ENCODE data around the gene PDCD7.
"Not testable (repeated sequence)": the region's sequence is repeated elsewhere in the genome, so short reads cannot be mapped to it uniquely, and the experiment has no call there.

PDCD7 gene

DNA sequence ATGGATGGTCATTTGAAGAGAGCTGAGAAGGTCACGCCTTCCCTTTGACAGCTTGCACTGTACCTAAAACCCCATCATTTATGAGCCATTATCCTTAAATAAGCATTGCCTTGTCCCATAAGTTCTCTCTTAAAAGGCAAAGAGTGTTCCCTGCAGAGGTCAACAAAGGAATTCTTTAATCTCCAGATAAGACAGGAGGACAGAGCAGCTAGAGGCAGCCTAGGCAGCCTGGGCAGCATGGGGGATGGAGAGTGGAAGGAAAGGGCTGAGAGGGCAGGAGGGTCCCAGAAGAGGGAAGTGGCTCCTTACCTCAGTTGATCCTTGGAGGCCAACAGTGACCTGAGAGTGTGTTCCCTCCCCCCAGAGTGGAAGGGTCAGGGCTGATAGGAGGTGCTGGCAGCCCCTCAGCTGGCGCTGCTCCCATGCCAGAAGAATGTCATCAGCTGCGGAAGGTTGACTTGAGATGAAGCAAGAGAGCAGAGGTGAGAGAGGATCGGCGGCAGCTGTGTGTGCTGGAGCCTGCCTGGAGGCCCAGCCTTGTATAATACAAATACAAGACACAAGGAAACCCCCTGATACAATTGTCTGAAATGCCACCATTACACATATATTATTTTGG, 44.3 kb downstream of the PDCD7 start:
- DNase-seq: no peak

DNA sequence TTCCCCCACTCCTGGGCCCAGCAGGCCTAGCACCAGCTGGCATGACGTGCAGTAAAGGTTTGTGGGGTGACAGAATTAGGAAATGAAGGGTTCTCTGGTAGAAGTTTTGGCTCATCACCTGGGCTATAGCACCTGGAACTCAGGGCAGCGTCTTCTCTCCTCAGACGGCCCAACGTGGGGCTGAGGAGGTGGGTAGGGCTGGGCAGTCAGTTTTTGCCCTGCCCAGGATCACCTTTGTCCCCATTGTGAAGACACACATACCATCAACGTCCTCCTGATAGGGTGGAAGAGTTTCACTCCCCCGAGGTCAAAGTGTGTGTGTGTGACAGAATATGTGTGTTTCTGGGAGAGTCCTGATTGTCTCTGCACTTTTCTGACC, 45.0 kb downstream of the PDCD7 start:
- DNase-seq: no peak

DNA sequence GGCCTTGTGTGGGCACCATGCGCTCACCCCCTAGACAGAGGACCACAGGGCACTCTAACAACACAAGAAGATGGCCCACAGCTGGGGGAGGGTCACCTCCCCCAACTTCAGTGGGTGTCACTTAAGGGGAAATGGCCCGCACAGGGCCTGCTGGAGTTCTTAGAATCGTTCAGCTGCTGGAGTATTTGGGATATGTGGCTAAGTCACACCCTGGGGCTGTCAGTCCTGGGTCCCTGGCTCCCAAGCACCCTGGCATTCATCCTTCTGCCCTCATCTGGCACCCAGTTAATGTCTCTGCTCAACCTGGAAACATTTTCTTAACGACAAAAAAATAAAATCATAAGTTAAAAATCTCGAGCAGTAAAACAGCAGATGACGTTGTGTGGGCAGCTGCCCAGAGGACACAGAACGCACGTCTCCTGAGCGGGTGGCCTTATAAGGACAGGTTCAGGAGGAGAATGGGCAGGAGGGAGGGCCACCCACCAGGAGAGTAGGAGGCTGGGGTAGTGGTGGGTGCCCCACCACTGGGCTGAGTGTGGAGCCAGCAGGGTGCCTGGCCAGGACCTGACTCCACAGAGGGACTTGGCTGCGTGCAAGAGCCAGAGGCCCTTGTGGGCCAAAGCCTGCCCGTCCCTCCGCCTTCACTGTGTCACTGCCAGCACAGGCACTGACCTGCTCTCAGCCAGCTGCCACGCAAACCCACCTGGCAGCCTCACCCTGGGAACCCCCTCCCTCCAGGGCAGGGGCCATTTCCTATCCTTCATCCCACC, 45.5 kb downstream of the PDCD7 start:
- DNase-seq: no peak

DNA sequence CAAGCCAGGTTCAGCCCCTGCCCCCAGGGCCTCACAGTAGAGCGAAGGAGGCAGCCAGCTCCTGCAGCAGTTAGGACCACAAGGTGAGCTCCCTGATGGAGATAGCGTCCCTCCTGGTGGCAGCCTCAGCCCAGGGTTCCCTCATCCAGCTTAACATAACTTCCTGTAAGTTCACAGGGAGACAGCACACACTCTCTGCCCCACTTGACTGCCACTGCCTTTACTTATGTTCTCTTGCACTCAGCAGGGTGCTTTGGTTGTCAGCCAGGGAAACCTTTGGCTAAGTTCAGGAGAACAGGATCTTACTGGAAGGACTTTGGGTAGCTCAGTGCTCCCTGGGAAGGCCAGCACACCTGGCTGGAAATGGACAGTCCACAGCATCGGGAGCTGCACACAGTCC, 46.2 kb downstream of the PDCD7 start:
- no peak for DNase-seq

DNA sequence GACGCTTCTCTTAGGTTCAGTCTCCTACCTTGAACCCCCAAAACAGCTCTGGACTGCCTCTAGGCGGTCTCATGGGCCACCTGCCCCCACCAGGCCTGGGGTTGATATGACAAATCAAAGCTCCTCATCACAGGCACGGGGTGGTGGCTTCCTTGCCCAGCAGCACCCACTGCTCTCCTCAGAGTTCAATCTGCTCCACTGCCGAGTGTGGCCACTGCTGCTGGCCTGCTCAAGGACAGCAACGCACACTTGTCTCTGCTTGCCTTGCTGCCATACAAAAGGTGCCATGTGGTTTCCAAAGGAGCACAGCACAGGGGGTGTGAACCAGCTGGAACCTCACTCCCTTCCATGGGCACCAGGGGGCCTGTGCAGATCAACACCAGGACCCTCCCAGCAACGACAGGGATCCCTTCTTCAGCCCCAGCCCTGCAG, 46.9 kb downstream of the PDCD7 start:
- no peak for DNase-seq

DNA sequence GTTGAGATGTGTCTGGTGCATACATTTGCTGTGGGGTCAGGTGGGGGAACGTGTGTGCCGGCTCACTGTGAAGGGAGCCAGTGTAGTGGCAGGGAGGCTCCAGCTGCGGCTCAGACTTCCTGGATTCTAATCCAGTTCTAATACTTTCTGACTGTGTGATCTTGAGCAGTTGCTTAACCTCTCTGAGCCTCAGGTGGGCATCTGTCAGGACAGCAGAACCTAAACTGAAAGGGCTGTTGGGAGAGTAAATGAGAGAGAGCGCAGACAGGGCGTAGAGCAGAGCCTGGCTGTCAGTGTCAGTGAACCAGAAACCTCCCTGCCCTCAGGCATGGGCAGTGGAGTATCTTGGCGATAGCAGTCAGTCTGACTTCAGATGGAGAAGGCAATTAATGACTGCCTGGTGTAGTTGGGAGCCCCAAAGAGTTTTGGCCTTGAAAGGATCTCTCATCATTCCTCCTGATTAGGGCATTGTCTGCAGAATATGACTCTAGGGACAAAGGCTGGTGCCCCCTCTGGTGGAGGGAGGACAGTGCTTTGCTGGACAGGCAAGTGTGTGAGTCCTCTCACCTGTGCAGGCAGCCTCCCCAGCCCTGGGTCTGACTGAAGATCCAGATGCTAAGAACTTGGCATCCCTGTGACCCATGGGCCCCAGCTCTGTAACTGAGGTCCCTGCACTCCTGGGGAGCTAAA, 47.5 kb downstream of the PDCD7 start:
- no peak for DNase-seq

DNA sequence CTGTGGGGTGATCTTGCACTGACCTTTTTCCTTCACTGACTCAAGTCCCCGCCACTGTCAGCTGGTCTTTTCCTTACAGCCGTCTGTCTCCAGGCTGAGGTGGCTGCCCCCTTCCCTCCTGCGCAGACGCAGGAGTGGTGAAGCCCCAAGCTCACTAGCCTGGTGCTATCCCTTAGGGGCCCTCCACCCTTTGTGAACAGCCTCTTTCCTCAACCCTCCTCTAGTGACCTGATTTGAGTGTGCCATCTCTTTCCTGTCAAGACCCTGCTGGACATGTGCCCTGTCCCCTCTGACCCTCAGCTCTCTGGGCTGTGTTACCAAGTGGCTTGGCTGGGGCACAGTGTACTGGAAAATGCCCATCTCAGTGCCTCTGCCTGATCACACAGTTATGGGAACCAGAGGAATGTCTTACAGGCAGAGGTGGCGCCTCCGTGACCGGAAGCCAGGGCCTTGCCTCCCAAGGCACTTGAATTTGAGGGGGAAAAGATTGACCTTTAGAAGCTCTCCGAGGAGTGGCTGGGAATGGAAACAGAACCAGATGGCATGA, 48.3 kb downstream of the PDCD7 start:
- DNase-seq: no peak

DNA sequence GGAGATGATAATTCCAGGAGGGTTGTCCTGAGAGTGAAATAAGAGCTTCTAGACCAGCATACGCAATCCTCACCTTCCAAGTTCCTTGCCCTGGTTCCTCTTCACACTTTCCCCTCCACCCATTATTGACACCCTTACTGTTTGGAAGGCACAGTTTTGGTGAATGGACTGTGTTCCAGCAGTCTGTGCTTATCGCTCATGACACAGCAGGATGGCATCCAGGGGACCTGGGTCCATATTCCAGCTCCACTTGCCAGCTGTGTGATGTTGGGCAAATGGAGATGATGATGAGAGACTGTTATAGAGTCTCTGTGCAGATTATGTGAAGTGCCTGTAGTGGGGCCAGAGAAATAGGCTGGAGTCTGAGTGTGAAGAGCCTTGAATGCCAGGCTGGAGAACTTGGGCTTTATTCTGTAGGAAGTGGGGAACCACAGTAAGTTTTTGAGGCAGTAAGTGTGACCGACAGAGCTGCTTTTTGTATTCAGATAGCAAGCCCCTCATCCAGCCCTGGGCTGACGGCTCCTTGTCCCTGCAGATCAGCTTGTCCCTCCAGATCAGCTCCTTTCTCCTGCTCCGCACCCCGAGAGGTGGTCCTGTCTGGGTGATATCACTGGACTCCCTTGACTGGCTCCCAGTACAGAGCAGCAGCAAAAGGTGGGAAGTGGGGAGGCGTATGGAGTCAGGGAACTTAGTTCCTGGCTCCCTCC, 49.0 kb downstream of the PDCD7 start:
- DNase-seq: no peak

DNA sequence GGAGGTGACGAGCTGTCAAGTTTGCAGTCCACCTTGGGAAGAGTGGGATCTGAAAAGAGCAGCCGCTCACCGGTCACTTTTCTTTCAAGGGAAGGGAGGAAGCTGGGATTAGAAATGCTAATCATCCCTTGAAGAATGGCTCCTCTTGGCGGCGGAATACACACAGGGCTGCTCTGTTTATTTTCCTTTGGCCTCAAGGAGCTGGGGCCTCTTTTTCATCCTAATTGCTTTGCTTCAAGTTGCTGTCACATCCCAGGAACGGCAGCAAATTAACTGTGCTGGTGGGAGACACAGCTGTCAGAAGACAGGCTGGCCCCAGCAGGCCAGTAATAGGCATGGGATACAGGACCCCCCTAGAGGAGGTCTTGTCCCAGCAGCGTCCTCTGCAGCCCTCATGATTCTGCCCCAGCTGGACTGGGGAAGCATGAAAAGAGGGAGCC, 50.3 kb downstream of the PDCD7 start:
- DNase-seq: no peak

DNA sequence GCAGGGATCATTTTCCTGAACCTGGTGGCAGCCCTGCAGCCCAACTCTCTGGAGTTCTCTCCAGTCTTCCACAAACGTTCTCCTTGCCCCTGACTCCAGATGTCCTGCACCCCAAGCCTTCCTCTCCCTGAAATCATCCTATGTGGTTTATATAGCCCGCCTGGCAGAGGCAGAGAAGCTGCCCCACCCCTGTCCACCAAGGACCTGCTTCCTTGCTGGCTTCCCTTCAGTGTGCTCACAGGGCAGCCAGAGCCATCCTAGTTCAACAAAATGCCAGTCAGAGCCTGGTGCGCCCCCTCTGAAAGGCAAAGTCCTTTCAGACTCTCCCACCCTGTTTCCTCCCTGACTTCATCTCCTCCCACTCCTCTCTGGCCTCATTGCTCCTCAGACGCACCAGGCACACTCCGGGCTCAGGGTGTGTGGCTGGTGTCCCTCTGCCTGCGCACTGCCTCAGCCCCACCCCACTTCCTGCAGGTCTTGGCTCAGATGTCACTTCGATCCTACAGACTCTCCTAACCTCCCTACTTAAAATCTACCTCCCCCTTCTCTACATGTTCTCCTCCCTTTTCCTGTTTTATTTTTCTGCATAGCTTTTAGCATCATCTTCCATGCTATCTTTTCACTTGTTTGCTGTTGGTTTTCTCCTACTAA, 51.2 kb downstream of the PDCD7 start:
- no peak for DNase-seq

DNA sequence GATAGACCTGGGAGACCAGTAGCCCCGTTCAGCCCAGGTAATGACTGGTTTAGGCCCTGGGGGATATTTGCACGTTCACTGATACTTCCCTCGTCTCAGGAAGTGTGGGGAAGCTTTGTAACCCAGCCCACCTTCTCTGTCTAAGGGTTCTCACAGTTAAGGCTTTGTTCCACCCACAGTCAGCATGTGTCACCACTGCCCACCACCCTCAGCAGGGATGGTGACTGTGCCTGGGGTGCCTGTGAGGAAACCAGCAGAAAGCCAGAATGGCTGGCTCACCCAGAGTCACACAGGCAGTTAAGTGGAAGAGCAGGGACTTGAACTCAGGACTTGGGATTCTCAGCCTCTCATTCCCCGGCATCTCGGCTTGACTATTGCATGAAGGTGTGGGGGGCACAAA, 51.9 kb downstream of the PDCD7 start:
- no peak for DNase-seq

DNA sequence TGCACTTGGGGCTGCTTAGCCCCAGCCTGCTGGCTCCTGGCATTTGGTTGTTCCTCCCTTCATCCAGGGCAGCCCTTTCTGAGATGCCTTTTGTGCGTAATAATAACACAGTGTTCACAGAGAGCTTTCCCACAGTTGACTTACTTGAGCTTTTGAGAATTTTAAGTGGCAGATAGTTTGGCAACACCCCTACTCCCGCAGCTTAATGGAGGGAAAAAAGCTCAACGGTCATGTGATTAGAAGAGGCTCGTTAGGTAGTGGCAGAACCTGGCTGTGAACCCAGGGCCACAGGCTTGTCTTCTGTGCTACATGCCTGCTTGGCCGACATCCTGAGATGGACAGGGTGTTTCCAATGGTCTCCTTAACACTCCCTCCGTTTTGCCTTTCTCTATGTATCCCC, 52.3 kb downstream of the PDCD7 start:
- DNase-seq: no peak

DNA sequence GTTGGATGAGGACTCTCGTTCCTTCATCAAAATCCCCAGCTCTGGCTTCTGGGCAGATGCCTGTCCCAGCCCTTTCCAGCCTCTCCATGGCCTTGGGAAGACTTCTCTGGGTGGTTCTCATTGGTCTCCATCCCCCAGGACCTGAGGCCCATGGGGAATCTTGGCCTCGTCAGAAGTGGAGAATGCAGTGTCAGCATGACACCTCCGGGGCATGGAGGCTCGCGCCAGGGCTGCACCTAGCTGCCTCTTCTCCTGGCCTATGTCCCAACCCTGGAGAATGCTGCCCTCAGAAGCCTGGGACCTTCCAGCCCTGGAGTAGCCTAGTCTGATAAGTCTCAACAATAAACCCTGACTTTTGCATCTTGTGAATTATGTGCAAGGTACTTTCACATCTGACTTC, 54.0 kb downstream of the PDCD7 start:
- DNase-seq: no peak

DNA sequence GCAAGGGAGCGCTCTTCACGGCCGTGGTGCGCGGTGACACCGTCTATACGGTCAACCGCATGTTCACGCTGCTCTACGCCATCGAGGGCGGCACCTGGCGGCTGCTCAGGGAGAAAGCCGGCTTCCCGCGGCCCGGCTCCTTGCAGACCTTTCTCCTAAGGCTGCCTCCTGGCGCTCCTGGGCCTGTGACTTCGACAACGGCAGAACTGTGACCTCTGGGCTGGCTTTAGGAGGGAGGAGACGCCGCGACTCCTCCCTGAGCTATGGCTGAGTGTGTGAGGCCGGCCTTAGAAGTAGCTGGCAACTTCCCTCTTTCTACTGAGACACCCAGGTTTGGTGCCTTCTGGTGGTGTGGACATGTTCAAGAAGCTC, 55.6 kb downstream of the PDCD7 start:
- DNase-seq: no peak

DNA sequence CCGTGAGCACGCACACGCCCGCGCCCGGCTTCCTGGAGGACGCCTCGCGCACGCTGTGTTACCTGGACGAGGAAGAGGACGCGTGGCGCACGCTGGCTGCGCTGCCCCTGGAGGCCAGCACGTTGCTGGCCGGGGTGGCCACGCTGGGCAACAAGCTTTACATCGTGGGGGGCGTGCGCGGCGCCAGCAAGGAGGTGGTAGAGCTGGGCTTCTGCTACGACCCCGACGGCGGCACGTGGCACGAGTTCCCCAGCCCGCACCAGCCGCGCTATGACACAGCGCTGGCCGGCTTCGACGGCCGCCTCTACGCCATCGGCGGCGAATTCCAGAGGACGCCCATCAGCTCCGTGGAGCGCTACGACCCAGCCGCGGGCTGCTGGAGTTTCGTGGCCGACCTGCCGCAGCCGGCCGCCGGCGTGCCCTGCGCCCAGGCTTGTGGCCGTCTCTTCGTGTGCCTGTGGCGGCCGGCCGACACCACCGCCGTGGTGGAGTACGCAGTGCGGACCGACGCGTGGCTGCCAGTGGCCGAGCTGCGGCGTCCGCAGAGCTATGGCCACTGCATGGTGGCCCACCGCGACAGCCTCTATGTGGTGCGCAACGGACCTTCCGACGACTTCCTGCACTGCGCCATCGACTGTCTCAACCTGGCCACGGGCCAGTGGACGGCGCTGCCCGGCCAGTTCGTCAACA, 56.2 kb downstream of the PDCD7 start:
- no peak for DNase-seq

DNA sequence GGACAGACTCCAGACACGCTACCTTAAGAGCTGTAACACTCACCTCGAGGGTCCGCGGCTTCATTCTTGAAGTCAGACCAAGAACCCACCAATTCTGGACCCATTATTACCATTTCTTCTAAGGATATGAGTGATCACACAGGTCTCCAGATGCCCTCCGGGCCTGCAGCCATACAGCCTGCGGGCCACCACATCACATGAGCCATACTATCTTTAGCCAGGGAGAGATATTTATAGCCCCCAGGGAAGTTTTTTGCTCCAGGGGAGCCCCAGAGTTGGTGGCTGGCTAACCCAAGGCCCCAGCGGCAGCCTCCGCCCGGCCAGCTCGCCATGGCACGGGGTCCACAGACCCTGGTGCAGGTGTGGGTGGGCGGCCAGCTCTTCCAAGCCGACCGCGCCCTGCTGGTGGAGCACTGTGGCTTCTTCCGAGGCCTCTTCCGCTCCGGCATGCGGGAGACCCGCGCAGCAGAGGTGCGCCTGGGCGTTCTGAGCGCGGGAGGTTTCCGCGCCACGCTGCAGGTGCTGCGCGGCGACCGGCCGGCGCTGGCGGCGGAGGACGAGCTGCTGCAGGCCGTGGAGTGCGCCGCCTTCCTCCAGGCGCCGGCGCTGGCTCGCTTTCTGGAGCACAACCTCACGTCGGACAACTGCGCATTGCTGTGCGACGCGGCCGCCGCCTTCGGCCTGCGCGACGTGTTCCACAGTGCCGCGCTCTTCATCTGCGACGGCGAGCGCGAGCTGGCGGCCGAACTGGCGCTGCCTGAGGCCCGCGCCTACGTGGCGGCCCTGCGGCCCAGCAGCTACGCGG, 56.9 kb downstream of the PDCD7 start, which contains the start of gene KBTBD13:
TSS of gene KBTBD13 (plus strand) at position 261 of the 805 bp plus-strand sequence. CDS start at position 331, 70 bp downstream.
- no peak for DNase-seq

DNA sequence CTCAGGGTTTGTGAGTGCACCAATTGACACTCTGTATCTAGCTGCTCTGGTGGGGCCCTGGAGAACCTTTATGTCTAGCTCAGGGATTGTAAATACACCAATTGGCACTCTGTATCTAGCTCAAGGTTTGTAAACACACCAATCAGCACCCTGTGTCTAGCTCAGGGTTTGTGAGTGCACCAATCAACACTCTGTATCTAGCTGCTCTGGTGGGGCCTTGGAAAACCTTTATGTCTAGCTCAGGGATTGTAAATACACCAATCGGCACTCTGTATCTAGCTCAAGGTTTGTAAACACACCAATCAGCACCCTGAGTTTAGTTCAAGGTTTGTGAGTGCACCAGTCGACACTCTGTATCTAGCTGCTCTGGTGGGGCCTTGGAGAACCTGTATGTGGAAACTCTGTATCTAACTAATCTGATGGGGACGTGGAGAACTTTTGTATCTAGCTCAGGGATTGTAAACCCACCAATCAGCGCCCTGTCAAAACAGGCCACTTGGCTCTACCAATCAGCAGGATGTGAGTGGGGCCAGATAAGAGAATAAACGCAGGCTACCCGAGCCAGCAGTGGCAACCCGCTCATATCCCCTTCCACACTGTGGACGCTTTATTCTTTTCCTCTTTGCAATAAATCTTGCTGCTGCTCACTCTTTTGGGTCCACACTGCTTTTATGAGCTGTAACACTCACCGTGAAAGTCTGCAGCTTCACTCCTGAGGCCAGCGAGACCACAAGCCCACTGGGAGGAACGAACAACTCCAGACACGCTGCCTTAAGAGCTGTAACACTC, 57.8 kb downstream of the PDCD7 start:
- DNase-seq: not testable (repeated sequence)

DNA sequence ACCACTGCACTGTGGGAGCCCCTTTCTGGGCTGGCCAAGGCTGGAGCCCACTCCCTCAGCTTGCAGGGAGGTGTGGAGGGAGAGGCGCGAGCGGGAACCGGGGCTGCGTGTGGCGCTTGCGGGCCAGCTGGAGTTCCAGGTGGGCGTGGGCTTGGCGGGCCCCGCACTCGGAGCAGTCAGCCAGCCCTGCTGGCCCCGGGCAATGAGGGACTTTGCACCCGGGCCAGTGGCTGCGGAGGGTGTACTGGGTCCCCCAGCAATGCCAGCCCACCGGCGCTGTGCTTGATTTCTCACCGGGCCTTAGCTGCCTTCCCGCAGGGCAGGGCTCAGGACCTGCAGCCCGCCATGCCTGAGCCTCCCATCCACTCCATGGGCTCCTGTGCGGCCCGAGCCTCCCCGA, 58.7 kb downstream of the PDCD7 start:
- not testable (repeated sequence) for DNase-seq

DNA sequence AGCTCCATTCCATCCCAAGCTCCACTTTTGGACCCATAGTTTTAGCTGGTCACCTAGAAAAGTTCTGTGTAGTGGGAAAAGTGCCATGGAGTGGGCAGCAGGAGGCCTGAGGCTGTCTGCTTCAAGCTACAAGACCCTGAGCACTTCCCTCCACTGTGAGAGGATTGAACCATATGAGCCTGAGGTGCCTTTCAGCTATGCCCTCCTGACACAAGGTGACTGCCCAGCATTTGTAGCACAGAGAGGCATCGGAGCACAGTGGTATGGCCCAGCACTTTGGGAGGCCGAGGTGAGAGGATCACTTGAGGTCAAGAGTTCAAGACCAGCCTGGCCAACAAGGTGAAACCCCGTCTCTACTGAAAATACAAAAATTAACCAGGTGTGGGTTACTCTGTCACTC, 61.0 kb downstream of the PDCD7 start:
- no peak for DNase-seq

DNA sequence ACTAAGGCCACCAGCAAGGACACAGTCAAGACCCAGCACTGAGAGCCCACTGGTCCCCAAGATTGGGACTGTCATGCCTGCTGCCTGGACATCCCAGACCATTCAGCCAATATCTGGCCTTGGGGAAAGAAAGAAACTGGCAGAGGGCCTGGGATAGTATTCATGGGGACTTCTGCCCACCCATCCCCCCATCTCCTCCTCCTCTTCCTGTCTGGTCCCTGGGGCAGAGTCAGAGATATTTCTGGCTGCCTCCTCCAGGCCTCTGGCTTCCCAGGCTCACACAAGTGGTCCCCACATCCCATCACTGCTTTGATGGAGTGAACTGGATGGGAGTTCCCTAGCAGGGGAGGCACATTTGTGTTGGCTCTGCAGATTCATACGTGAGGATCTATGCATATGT, 61.6 kb downstream of the PDCD7 start:
- DNase-seq: no peak
